Thyroid gland (tissue), 4 donors: ENCODE results near the gene CCDC81. TPM values are rescaled to one million over a fixed set of nuclear protein-coding genes. Genes with fewer than 3 reads are reported as not detected.
A peak's percentile ranks its signal among the peaks of the same experiment; 100 is the strongest.

Source experiments
- DNase-seq, 2 donors: peaks; one replicate each; pipeline ENCODE4 v3.0.0-alpha.2; 2019
- H3K27ac ChIP-seq, 3 donors: fragments of 200-600 bp; sonication (generic); 1 replicate in 2 of 3; 2 replicates in 1 of 3; pipeline ENCODE4 v1.5.1; 2016 to 2019; ENCODE audit warnings: mild to moderate bottlenecking in 1 of 3, moderate library complexity in 1 of 3
- H3K27me3 ChIP-seq: fragments of 200-600 bp; sonication (generic); one replicate; pipeline ENCODE4 v1.5.1; 2019
- H3K36me3 ChIP-seq, 2 donors: fragments of 200-600 bp; sonication (generic); one replicate each; pipeline ENCODE4 v1.5.1; 2016 to 2019
- H3K4me1 ChIP-seq, 2 donors: fragments of 200-600 bp; sonication (generic); one replicate each; pipeline ENCODE4 v1.5.1; 2017 to 2019
- H3K4me3 ChIP-seq, 3 donors: fragments of 200-600 bp; sonication (generic); replicated peaks in 1 of 3; 1 replicate in 2 of 3; 2 replicates in 1 of 3; pipeline ENCODE4 v1.5.1; 2016; ENCODE audit warnings: mild to moderate bottlenecking in 1 of 3
- H3K9me3 ChIP-seq: fragments of 200-600 bp; sonication (generic); one replicate; pipeline ENCODE4 v1.5.1; 2017
- CTCF ChIP-seq, 6 experiments: fragments of 200-600 bp in 3 of 6; fragments of 450-650 bp in 3 of 6; sonication (generic) in 3 of 6; IDR thresholded peaks; one replicate each; pipeline ENCODE4 v1.5.1; 2016 to 2019; ENCODE audit warnings: antibody characterized with exemption in 6 of 6, mild to moderate bottlenecking in 2 of 6, inconsistent platforms in 1 of 6, moderate library complexity in 1 of 6
- POLR2A ChIP-seq, 2 donors: fragments of 450-650 bp; IDR thresholded peaks; one replicate each; pipeline ENCODE4 v1.6.1; 2017; ENCODE audit warnings: antibody characterized with exemption in 2 of 2, mild to moderate bottlenecking in 2 of 2, moderate library complexity in 1 of 2
- WGBS, 2 donors: methylation state at CpG; one replicate each; pipeline ENCODE4 v1.1.5; 2017; 5-methylcytosine and 5-hydroxymethylcytosine counted together
- intact Hi-C: fragments of 100-400 bp; cut with DNase I; formaldehyde crosslinking; loops from one replicate; pipeline ENCODE4 v1.15.1; 2023
- total RNA-seq, 4 donors: library from RNA; depleted of rRNA; stranded (reverse); fragments of >200 nt; gene quantifications; one replicate each; pipeline ENCODE4 v1.2.3, GENCODE V29; 2016

CCDC81 gene
- total RNA-seq, 4 donors from 2014 or later, result 0.34 to 5.0 (median 2.8) TPM

- Histone ChIP-seq H3K36me3 (no peaks in the 10 kb centered on the region), H3K27me3 (no peaks in the 10 kb centered on the region), H3K4me3 (no peak overlapping the region), H3K4me1 (peaks cover 15 to 49% of the 10 kb centered on the region in 2 donors), H3K27ac (peak overlapping the region; percentile 3 to 70 (median 36)), H3K9me3 (no peaks in the 10 kb centered on the region)
- no peak for TF ChIP-seq POLR2A (IDR thresholded peaks at IDR 0.05)
- TF ChIP-seq CTCF (IDR thresholded peaks at IDR 0.05), result no peak
- 90 to 92% methylated on average over 6 to 7 of the region's 7 CpGs for WGBS, 2 donors
- intact Hi-C loops, result loop anchor here (10.0 kb wide), 1 partner anchor 122 kb away; no protein-coding TSS in a partner anchor
- peak in 1 of 2 donors; percentile 45 for DNase-seq
These were observed 88.4 kb downstream of the CCDC81 start for GRCh38 chr11:86463120-86463519.

- no peak overlapping the region for H3K4me3 ChIP-seq
- TF ChIP-seq POLR2A (IDR thresholded peaks at IDR 0.05) (no peak), CTCF (IDR thresholded peaks at IDR 0.05) (no peak)
- intact Hi-C loops, result loop anchor here (10.0 kb wide), 1 partner anchor 121 kb away; no protein-coding TSS in a partner anchor
These were observed 89.3 kb downstream of the CCDC81 start for GRCh38 chr11:86463955-86464354.

GRCh38 chr11:86464509-86465221, 90.0 kb downstream of the CCDC81 start:
- TF ChIP-seq CTCF (IDR thresholded peaks at IDR 0.05) (no peak), POLR2A (IDR thresholded peaks at IDR 0.05) (no peak)
- peak overlapping the region; percentile 53 to 70 (median 64) for H3K27ac ChIP-seq
- H3K4me1 ChIP-seq, result peaks cover 12 to 38% of the 10 kb centered on the region in 2 donors
- no peak for DNase-seq
- no peaks in the 10 kb centered on the region for H3K9me3 ChIP-seq
- H3K4me3 ChIP-seq, result no peak overlapping the region
- WGBS, 2 donors, result 95 to 98% methylated on average over 5 of the region's 5 CpGs
- intact Hi-C loops, result loop anchor here (10.0 kb wide), 1 partner anchor 120 kb away; no protein-coding TSS in a partner anchor
- no peaks in the 10 kb centered on the region for H3K36me3 ChIP-seq
- H3K27me3 ChIP-seq, result no peaks in the 10 kb centered on the region

More at GRCh38 chr11:86463955-86464354, 89.3 kb downstream of the CCDC81 start:
- Histone ChIP-seq H3K27me3 (no peaks in the 10 kb centered on the region), H3K9me3 (no peaks in the 10 kb centered on the region), H3K36me3 (no peaks in the 10 kb centered on the region), H3K4me1 (peaks cover 15 to 40% of the 10 kb centered on the region in 2 donors), H3K27ac (peak overlapping the region; percentile 53 to 70 (median 64))
- peak; percentile 43 to 53 for DNase-seq
- WGBS, 2 donors, result 74 to 84% methylated on average over 5 of the region's 5 CpGs

- intact Hi-C loops, result loop anchor here (10.0 kb wide), 1 partner anchor 117 kb away; no protein-coding TSS in a partner anchor
- WGBS, 2 donors, result 96 to 97% methylated on average over 1 of the region's 1 CpG
- H3K9me3 ChIP-seq, result no peaks in the 10 kb centered on the region
- H3K4me1 ChIP-seq, result peaks cover 4 to 27% of the 10 kb centered on the region in 2 donors
- TF ChIP-seq POLR2A (IDR thresholded peaks at IDR 0.05) (no peak), CTCF (IDR thresholded peaks at IDR 0.05) (no peak)
- H3K27ac ChIP-seq, result no peak overlapping the region
- no peak for DNase-seq
- no peaks in the 10 kb centered on the region for H3K36me3 ChIP-seq
- no peaks in the 10 kb centered on the region for H3K27me3 ChIP-seq
- no peak overlapping the region for H3K4me3 ChIP-seq
These were observed 93.5 kb downstream of the CCDC81 start for GRCh38 chr11:86468169-86468568.
